Prostate gland (tissue), 2 donors: ENCODE measurements around the gene ECM1.

ENCODE experiments used
- CTCF ChIP-seq, 4 experiments: fragments of 200-600 bp in 2 of 4; fragments of 450-650 bp in 2 of 4; sonication (generic) in 2 of 4; IDR thresholded peaks; 1 replicate in 3 of 4; 2 replicates in 1 of 4; pipeline ENCODE4 v1.5.1; 2016 to 2019; ENCODE audit warnings: antibody characterized with exemption in 4 of 4, mild to moderate bottlenecking in 2 of 4, moderate library complexity in 2 of 4
- POLR2A ChIP-seq: fragments of 450-650 bp; IDR thresholded peaks from one replicate; pipeline ENCODE4 v1.6.1; 2016; ENCODE audit warnings: antibody characterized with exemption, mild to moderate bottlenecking
- POLR2AphosphoS5 ChIP-seq: sonication (generic); formaldehyde crosslinking; IDR thresholded peaks from one replicate; pipeline ENCODE4 v1.6.1; 2017; ENCODE audit warnings: antibody characterized with exemption

DNA sequence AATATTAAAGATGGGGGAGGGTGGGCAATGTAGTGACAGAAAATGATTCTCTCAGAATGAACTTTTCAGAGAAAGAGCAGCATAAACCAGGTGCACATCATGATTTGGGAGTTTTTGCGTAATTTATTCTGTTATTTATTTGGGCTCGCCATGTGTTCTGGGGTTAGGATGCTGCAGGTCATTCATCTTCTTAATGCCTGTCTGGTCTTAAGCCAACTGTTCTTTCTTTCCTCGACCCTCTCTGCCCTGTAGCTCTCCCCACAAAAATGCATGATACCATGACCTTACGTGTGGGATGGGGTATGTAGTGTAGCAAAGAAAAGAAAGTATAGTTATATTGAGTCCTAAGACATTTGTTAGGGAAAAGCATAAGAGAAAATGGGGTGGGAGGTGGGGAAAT lies 33.0 kb upstream of the ECM1 start:
- TF ChIP-seq CTCF (IDR thresholded peaks at IDR 0.05) = no peak
- no peak for TF ChIP-seq POLR2A
- no peak for TF ChIP-seq POLR2AphosphoS5
